ENCODE results near the gene GSN. TPM values are rescaled to one million over a fixed set of nuclear protein-coding genes. Genes with fewer than 3 reads are reported as not detected.
A peak's percentile ranks its signal among the peaks of the same experiment; 100 is the strongest.

Gene GSN
- total RNA-seq (2022), result 68.3 and 71.6 TPM in 2 replicates
- Bru-seq, nascent RNA, result percentile 45 among the genes with signal in this experiment
- BruChase-seq, experiment 1, labeled RNA remaining after a 6-hour chase, result percentile 45 among the genes with signal in this experiment
- percentile 43 among the genes with signal in this experiment for BruChase-seq, experiment 2, labeled RNA remaining after a 2-hour chase
- long read RNA-seq, transcript GSN-204 (17 exons, 2,657 nt), result major isoform, 29 of 153 reads
- long read RNA-seq, partial matches to known transcripts, result 18 of 153 reads
- long read RNA-seq, other reads (novel, unspliced or antisense), result 103 of 153 reads

DNA sequence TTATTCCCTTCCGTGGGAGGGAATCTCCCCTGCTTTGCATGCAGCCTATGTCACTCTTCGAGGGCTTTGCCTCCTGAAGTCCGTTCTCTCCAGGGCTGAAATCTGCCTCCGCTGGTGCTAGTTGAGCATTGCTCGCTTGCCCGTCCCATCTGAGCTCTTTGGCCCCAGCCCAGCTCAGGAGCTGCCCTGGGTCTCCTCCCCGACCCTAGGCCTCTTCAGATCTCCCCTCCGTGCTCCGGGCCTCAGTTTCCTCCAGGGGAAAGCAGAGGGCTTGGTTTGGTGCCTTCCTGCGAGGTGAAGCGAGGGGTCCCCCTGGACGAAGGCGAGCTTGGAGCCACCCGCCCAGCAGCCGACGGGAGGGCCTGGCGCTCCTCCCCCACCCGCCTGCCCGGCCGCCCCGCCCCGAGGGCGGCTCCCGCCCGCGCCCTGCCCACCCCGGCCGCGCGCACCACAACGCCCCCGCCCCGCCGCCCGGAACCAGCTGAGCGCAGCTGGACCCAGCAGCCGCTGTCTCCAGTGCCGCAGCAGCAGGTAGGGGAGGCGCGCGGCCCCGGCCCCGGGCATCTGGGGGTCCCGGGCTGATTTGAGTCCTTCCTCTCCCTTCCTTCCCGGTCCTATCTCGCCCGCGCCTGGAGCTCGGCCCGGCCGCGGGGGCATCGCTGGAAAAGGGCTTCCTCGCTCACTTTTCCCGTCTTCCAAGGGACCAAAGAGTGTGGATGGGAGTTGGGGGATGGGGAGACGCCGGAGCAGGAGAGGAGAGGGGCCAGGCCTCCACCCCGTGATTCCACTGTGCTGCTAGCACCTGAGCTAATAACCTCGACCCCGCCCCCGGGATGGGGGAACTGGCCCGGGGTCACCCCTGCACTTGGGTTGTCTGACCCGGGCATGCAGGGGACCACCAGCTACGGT lies at the start of gene GSN:
GSN (plus strand) TSS at position 474 of the 909 bp plus-strand sequence. CDS start 33,810 bp downstream, outside the sequence.
- BruUV-seq (replicated peaks), result no TSS peak
- Mint-ChIP-seq H3K27ac (ENCODE audit: unreplicated experiment) (peak within 1 kb of the TSS; percentile 61), H3K36me3 (ENCODE audit: insufficient read depth, unreplicated experiment) (peaks cover 29% of the 10 kb centered on the region), H3K27me3 (ENCODE audit: unreplicated experiment) (no peaks in the 10 kb centered on the region), H3K4me3 (ENCODE audit: low read depth, unreplicated experiment) (peak within 1 kb of the TSS; percentile 81), H3K4me1 (ENCODE audit: low read depth, unreplicated experiment) (peaks cover 15% of the 10 kb centered on the region), H3K9me3 (ENCODE audit: low read depth, unreplicated experiment) (no peaks in the 10 kb centered on the region)
- CTCF ChIA-PET, result interaction anchor here (0.6 to 3.6 kb wide), 4 partner anchors 10 to 42 kb away, joined by 3 to 13 read pairs (median 7); no protein-coding TSS in a partner anchor
- intact Hi-C loops (cut with micrococcal nuclease; ENCODE audit: unreplicated experiment), result no loop called here
- TF ChIP-seq, protein P1, sequence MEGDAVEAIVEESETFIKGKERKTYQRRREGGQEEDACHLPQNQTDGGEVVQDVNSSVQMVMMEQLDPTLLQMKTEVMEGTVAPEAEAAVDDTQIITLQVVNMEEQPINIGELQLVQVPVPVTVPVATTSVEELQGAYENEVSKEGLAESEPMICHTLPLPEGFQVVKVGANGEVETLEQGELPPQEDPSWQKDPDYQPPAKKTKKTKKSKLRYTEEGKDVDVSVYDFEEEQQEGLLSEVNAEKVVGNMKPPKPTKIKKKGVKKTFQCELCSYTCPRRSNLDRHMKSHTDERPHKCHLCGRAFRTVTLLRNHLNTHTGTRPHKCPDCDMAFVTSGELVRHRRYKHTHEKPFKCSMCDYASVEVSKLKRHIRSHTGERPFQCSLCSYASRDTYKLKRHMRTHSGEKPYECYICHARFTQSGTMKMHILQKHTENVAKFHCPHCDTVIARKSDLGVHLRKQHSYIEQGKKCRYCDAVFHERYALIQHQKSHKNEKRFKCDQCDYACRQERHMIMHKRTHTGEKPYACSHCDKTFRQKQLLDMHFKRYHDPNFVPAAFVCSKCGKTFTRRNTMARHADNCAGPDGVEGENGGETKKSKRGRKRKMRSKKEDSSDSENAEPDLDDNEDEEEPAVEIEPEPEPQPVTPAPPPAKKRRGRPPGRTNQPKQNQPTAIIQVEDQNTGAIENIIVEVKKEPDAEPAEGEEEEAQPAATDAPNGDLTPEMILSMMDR (IDR thresholded peaks at IDR 0.05; ENCODE audit: unreplicated experiment), result no peak
- peak; percentile 69 for DNase-seq

- no peak for DNase-seq
- TF ChIP-seq, protein P1 (IDR thresholded peaks at IDR 0.05; ENCODE audit: unreplicated experiment), result no peak
- intact Hi-C loops (cut with micrococcal nuclease; ENCODE audit: unreplicated experiment), result no loop called here
- Mint-ChIP-seq H3K4me3 (ENCODE audit: low read depth, unreplicated experiment) (no peak overlapping the region), H3K36me3 (ENCODE audit: insufficient read depth, unreplicated experiment) (no peaks in the 10 kb centered on the region), H3K4me1 (ENCODE audit: low read depth, unreplicated experiment) (peaks cover 12% of the 10 kb centered on the region), H3K27ac (ENCODE audit: unreplicated experiment) (no peak overlapping the region), H3K27me3 (ENCODE audit: unreplicated experiment) (no peaks in the 10 kb centered on the region), H3K9me3 (ENCODE audit: low read depth, unreplicated experiment) (no peaks in the 10 kb centered on the region)
- CTCF ChIA-PET, result interaction anchor here (0.6 kb wide), 1 partner anchor 188 kb away, joined by 6 read pairs; no protein-coding TSS in a partner anchor
- BruUV-seq (replicated peaks), result no TSS peak
These were observed 49.5 kb upstream of the GSN start for GRCh38 chr9:121218357-121219027.

- Mint-ChIP-seq H3K27me3 (ENCODE audit: unreplicated experiment) (no peaks in the 10 kb centered on the region), H3K36me3 (ENCODE audit: insufficient read depth, unreplicated experiment) (no peaks in the 10 kb centered on the region), H3K4me1 (ENCODE audit: low read depth, unreplicated experiment) (peaks cover 12% of the 10 kb centered on the region), H3K27ac (ENCODE audit: unreplicated experiment) (no peak overlapping the region), H3K4me3 (ENCODE audit: low read depth, unreplicated experiment) (no peak overlapping the region), H3K9me3 (ENCODE audit: low read depth, unreplicated experiment) (no peaks in the 10 kb centered on the region)
- no peak for DNase-seq
- no TSS peak for BruUV-seq (replicated peaks)
- CTCF ChIA-PET, result interaction anchor here (0.7 kb wide), 1 partner anchor 183 kb away, joined by 3 read pairs; no protein-coding TSS in a partner anchor
- TF ChIP-seq, protein P1 (IDR thresholded peaks at IDR 0.05; ENCODE audit: unreplicated experiment), result no peak
- intact Hi-C loops (cut with micrococcal nuclease; ENCODE audit: unreplicated experiment), result no loop called here
These were observed 48.4 kb upstream of the GSN start for GRCh38 chr9:121219530-121219929.

GRCh38 chr9:121220996-121221663 lies 46.8 kb upstream of the GSN start:
- CTCF ChIA-PET, result no interaction called here
- Mint-ChIP-seq H3K4me3 (ENCODE audit: low read depth, unreplicated experiment) (no peak overlapping the region), H3K27ac (ENCODE audit: unreplicated experiment) (no peak overlapping the region), H3K9me3 (ENCODE audit: low read depth, unreplicated experiment) (no peaks in the 10 kb centered on the region), H3K36me3 (ENCODE audit: insufficient read depth, unreplicated experiment) (no peaks in the 10 kb centered on the region), H3K4me1 (ENCODE audit: low read depth, unreplicated experiment) (peaks cover 15% of the 10 kb centered on the region), H3K27me3 (ENCODE audit: unreplicated experiment) (no peaks in the 10 kb centered on the region)
- intact Hi-C loops (cut with micrococcal nuclease; ENCODE audit: unreplicated experiment), result no loop called here
- no peak for DNase-seq
- no TSS peak for BruUV-seq (replicated peaks)
- TF ChIP-seq, protein P1 (IDR thresholded peaks at IDR 0.05; ENCODE audit: unreplicated experiment), result no peak
